Epithelial cell of proximal tubule (primary cell): Measurements from ENCODE around the gene CXXC4. TPM values are rescaled to one million over a fixed set of nuclear protein-coding genes. Genes with fewer than 3 reads are reported as not detected.

Experiments
- DNase-seq: peaks from one replicate; pipeline ENCODE4 v3.0.0-alpha.2; 2011; ENCODE audit warnings: low read depth
- H3K4me3 ChIP-seq: 2 replicates; pipeline ENCODE4 v1.5.1; 2011; ENCODE audit warnings: low read depth, mild to moderate bottlenecking, low read length
- CTCF ChIP-seq: conservative IDR thresholded peaks from 2 replicates; pipeline ENCODE4 v1.5.1; 2012; ENCODE audit warnings: low read depth, mild to moderate bottlenecking, low read length
- total RNA-seq: library from RNA; depleted of rRNA; stranded (reverse); fragments of >200 nt; gene quantifications from 2 replicates; pipeline ENCODE4 v1.2.3, GENCODE V29; 2015

CXXC4 gene
- total RNA-seq, 1 donor from 2014 or later: 0.29 TPM

- H3K4me3 ChIP-seq: no peak overlapping the region
- DNase-seq: no peak
- no peak for TF ChIP-seq CTCF
Measured at GRCh38 chr4:104470770-104471169, 23.9 kb downstream of the CXXC4 start.

- no peak for DNase-seq
- H3K4me3 ChIP-seq: no peak overlapping the region
- TF ChIP-seq CTCF: no peak
Measured at GRCh38 chr4:104469794-104470193, 24.9 kb downstream of the CXXC4 start.

- H3K4me3 ChIP-seq: no peak overlapping the region
- no peak for TF ChIP-seq CTCF
- no peak for DNase-seq
Measured at GRCh38 chr4:104465619-104466018, 29.1 kb downstream of the CXXC4 start.

- no peak for TF ChIP-seq CTCF
- no peak for DNase-seq
- no peak overlapping the region for H3K4me3 ChIP-seq
Measured at GRCh38 chr4:104465201-104465600, 29.5 kb downstream of the CXXC4 start.

GRCh38 chr4:104462641-104463040 is 32.1 kb downstream of the CXXC4 start:
- no peak overlapping the region for H3K4me3 ChIP-seq
- DNase-seq: no peak
- TF ChIP-seq CTCF: no peak

GRCh38 chr4:104457308-104457981 is 37.2 kb downstream of the CXXC4 start:
- DNase-seq: no peak
- no peak overlapping the region for H3K4me3 ChIP-seq
- TF ChIP-seq CTCF: no peak

GRCh38 chr4:104451573-104451972 is 43.1 kb downstream of the CXXC4 start:
- peak; percentile 78 for TF ChIP-seq CTCF
- peak; percentile 13 for DNase-seq
- no peak overlapping the region for H3K4me3 ChIP-seq
